Gastrocnemius medialis (tissue), 4 donors: ENCODE data around the gene TECPR2.

Experiments used
- POLR2A ChIP-seq, 2 donors: fragments of 450-650 bp; IDR thresholded peaks; one replicate each; pipeline ENCODE4 v1.6.1; 2017; ENCODE audit warnings: antibody characterized with exemption in 2 of 2, mild to moderate bottlenecking in 2 of 2, moderate library complexity in 2 of 2
- TF ChIP-seq, protein P1 (sequence below), 5 experiments: fragments of 450-650 bp in 3 of 5; fragments of 200-600 bp in 2 of 5; sonication (generic) in 2 of 5; IDR thresholded peaks in 4 of 5; conservative IDR thresholded peaks in 1 of 5; 1 replicate in 4 of 5; 2 replicates in 1 of 5; pipeline ENCODE4 v1.5.1; 2016 to 2019; ENCODE audit warnings: antibody characterized with exemption in 5 of 5, mild to moderate bottlenecking in 3 of 5, moderate library complexity in 3 of 5

DNA sequence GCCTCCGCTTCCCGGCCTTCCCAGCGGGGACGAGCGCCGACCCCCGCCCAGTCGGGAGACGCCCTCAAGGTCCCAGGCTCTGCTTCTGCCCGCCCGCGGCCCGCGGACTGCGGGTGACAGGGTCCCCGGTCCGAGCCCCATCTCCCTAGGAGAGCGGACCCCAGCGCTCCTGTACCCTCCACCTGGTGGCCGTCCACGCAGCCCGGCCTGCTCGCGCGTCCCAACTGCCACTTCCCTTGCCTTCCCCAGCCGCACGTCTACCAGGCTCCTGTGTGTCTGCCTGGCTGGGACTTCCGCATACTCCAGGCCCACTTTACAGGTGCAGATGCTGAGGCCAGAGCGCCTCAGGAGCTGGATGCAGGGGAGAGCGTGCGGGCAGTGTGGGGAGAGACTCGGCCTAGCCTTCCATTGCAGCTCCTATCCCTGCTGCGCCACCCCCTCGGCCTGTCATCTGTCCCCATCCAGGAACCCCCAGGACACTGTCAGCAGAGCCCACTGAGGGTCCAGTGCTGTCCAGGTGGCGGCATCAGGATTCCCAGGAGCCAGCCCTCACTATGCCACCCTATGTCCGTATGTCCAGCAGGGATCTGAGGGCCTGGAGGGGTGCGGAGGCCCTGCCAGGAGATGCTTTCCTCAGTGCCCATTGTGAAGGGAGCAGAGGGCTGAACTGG, 154.8 kb downstream of the TECPR2 start:
- TF ChIP-seq, protein P1, sequence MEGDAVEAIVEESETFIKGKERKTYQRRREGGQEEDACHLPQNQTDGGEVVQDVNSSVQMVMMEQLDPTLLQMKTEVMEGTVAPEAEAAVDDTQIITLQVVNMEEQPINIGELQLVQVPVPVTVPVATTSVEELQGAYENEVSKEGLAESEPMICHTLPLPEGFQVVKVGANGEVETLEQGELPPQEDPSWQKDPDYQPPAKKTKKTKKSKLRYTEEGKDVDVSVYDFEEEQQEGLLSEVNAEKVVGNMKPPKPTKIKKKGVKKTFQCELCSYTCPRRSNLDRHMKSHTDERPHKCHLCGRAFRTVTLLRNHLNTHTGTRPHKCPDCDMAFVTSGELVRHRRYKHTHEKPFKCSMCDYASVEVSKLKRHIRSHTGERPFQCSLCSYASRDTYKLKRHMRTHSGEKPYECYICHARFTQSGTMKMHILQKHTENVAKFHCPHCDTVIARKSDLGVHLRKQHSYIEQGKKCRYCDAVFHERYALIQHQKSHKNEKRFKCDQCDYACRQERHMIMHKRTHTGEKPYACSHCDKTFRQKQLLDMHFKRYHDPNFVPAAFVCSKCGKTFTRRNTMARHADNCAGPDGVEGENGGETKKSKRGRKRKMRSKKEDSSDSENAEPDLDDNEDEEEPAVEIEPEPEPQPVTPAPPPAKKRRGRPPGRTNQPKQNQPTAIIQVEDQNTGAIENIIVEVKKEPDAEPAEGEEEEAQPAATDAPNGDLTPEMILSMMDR (IDR thresholded peaks at IDR 0.05 in 4 of 5, conservative IDR thresholded peaks at IDR 0.05 in 1 of 5): no peak
- no peak for TF ChIP-seq POLR2A (IDR thresholded peaks at IDR 0.05)
